Liver (tissue), 9 donors: ENCODE results near the gene DENND2D. TPM values are rescaled to one million over a fixed set of nuclear protein-coding genes. Genes with fewer than 3 reads are reported as not detected.
"Not testable (repeated sequence)": the region's sequence is repeated elsewhere in the genome, so short reads cannot be mapped to it uniquely, and the experiment has no call there.

Source experiments
- DNase-seq: peaks from one replicate; pipeline ENCODE4 v3.0.0-alpha.2; 2017; ENCODE audit warnings: low spot score
- H3K27ac ChIP-seq, 2 donors: one replicate each; pipeline ENCODE4 v1.7.0; 2013; ENCODE audit warnings: inconsistent platforms in 2 of 2, low read length in 2 of 2, control low read depth in 1 of 2, low read depth in 1 of 2, mild to moderate bottlenecking in 1 of 2
- H3K27me3 ChIP-seq, 4 donors: one replicate each; pipeline versions ENCODE4 v1.6.1 to v1.7.0; 2013; ENCODE audit warnings: low read length in 3 of 4, inconsistent platforms in 1 of 4, mild to moderate bottlenecking in 1 of 4, moderate library complexity in 1 of 4; ENCODE audit not compliant: control insufficient read depth in 4 of 4, insufficient read depth in 4 of 4
- H3K36me3 ChIP-seq, 4 donors: one replicate each; pipeline versions ENCODE4 v1.6.1 to v1.7.0; 2013; ENCODE audit warnings: low read length in 3 of 4, mild to moderate bottlenecking in 3 of 4, low read depth in 1 of 4, moderate library complexity in 1 of 4; ENCODE audit not compliant: control insufficient read depth in 4 of 4, insufficient read depth in 3 of 4
- H3K4me1 ChIP-seq, 4 donors: one replicate each; pipeline versions ENCODE4 v1.6.1 to v1.7.0; 2013; ENCODE audit warnings: low read length in 3 of 4, mild to moderate bottlenecking in 3 of 4, moderate library complexity in 1 of 4; ENCODE audit not compliant: control insufficient read depth in 4 of 4, insufficient read depth in 4 of 4
- H3K4me3 ChIP-seq, 3 donors: one replicate each; pipeline versions ENCODE4 v1.6.1 to v1.7.0; 2013; ENCODE audit warnings: low read length in 3 of 3, control low read depth in 1 of 3, low read depth in 1 of 3, mild to moderate bottlenecking in 1 of 3
- H3K9ac ChIP-seq, 2 donors: one replicate each; pipeline ENCODE4 v1.7.0; 2013; ENCODE audit warnings: low read length in 2 of 2, mild to moderate bottlenecking in 2 of 2, moderate library complexity in 2 of 2, control low read depth in 1 of 2, low read depth in 1 of 2
- H3K9me3 ChIP-seq, 4 donors: one replicate each; pipeline versions ENCODE4 v1.6.1 to v1.7.0; 2013; ENCODE audit warnings: low read length in 3 of 4; ENCODE audit not compliant: control insufficient read depth in 4 of 4
- ATF3 ChIP-seq: IDR thresholded peaks from 2 replicates; pipeline ENCODE4 v1.6.1; 2016; ENCODE audit warnings: antibody characterized with exemption
- CTCF ChIP-seq: fragments of 150-350 bp; IDR thresholded peaks from 2 replicates; pipeline ENCODE4 v1.5.1; 2017; ENCODE audit warnings: improper control_type of control experiment, low read depth, low read length; ENCODE audit not compliant: missing input control
- EGR1 ChIP-seq, 2 donors: IDR thresholded peaks; 2 replicates each; pipeline ENCODE4 v1.6.1; 2016 to 2018; ENCODE audit warnings: antibody characterized with exemption in 2 of 2, low read depth in 2 of 2
- FOXA1 ChIP-seq: IDR thresholded peaks from 2 replicates; pipeline ENCODE4 v1.6.1; 2016; ENCODE audit warnings: antibody characterized with exemption
- FOXA2 ChIP-seq: IDR thresholded peaks from 2 replicates; pipeline ENCODE4 v1.6.1; 2016; ENCODE audit warnings: antibody characterized with exemption
- GABPA ChIP-seq, 2 donors: IDR thresholded peaks in 1 of 2; conservative IDR thresholded peaks in 1 of 2; 2 replicates each; pipeline ENCODE4 v1.6.1; 2016; ENCODE audit warnings: antibody characterized with exemption in 2 of 2, mild to moderate bottlenecking in 1 of 2, moderate library complexity in 1 of 2
- HNF4A ChIP-seq, 2 donors: conservative IDR thresholded peaks; 2 replicates each; pipeline ENCODE4 v1.6.1; 2016; ENCODE audit warnings: antibody characterized with exemption in 2 of 2, mild to moderate bottlenecking in 2 of 2
- HNF4G ChIP-seq: IDR thresholded peaks from 2 replicates; pipeline ENCODE4 v1.6.1; 2016; ENCODE audit warnings: antibody characterized with exemption
- JUND ChIP-seq, 2 donors: IDR thresholded peaks; 2 replicates each; pipeline ENCODE4 v1.6.1; 2016; ENCODE audit warnings: antibody characterized with exemption in 2 of 2
- RAD21 ChIP-seq, 2 donors: IDR thresholded peaks; 2 replicates each; pipeline ENCODE4 v1.6.1; 2016; ENCODE audit warnings: antibody characterized with exemption in 2 of 2, mild to moderate bottlenecking in 2 of 2
- RXRA ChIP-seq, 2 donors: IDR thresholded peaks; 2 replicates each; pipeline ENCODE4 v1.6.1; 2017 to 2018; ENCODE audit warnings: antibody characterized with exemption in 2 of 2, mild to moderate bottlenecking in 1 of 2
- SP1 ChIP-seq: IDR thresholded peaks from 2 replicates; pipeline ENCODE4 v1.6.1; 2018; ENCODE audit warnings: antibody characterized with exemption, mild to moderate bottlenecking
- YY1 ChIP-seq: IDR thresholded peaks from 2 replicates; pipeline ENCODE4 v1.6.1; 2016; ENCODE audit warnings: antibody characterized with exemption, mild to moderate bottlenecking
- WGBS: extraction: QIAGEN DNeasy Blood & Tissue Kit; methylation state at CpG from one replicate; pipeline ENCODE4 v1.1.7; 2013; 5-methylcytosine and 5-hydroxymethylcytosine counted together
- polyA plus RNA-seq, 2 donors: library from polyadenylated mRNA; stranded (reverse) in 1 of 2; unstranded in 1 of 2; fragments of 200-250 nt in 1 of 2; fragments of >200 nt in 1 of 2; fragmentation: Nextera tagmentation in 1 of 2; extraction: Ambion mirVana in 1 of 2; gene quantifications; one replicate each; pipeline versions ENCODE4 v1.2.1 to v1.2.3, GENCODE V29; 2013 to 2015
- total RNA-seq, 2 donors: library from RNA; depleted of rRNA; stranded (reverse); fragments of >200 nt; gene quantifications; one replicate each; pipeline ENCODE4 v1.2.3, GENCODE V29; 2014
- TF ChIP-seq, protein P1 (sequence below): IDR thresholded peaks from 2 replicates; pipeline ENCODE4 v1.6.1; 2016; ENCODE audit warnings: antibody characterized with exemption
- TF ChIP-seq, protein P2 (sequence below): IDR thresholded peaks from 2 replicates; pipeline ENCODE4 v1.6.1; 2016; ENCODE audit warnings: antibody characterized with exemption
- donor health status: healthy.
- donor health status: healthy.
- donor health status: healthy.
- donor health status: healthy.
- donor health status: healthy.

Gene DENND2D
- total and polyA plus RNA-seq, 4 donors = 8.8 to 20.7 (median 12.8) TPM

GRCh38 chr1:111216751-111217150 is 16.3 kb upstream of the DENND2D start (continued):
- TF ChIP-seq SP1 (no peak), FOXA1 (no peak), JUND (IDR thresholded peaks at IDR 0.05) (no peak), FOXA2 (no peak), EGR1 (IDR thresholded peaks at IDR 0.05; ENCODE audit: low read depth in 2 of 2) (no peak), HNF4A (conservative IDR thresholded peaks at IDR 0.05) (no peak), RXRA (IDR thresholded peaks at IDR 0.05) (no peak)
- TF ChIP-seq, protein P1, sequence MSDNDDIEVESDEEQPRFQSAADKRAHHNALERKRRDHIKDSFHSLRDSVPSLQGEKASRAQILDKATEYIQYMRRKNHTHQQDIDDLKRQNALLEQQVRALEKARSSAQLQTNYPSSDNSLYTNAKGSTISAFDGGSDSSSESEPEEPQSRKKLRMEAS = no peak

- WGBS = 67% methylated on average over 2 of the region's 2 CpGs
- not testable (repeated sequence) for H3K4me3 ChIP-seq, H3K27me3 ChIP-seq, H3K36me3 ChIP-seq, H3K4me1 ChIP-seq, DNase-seq, H3K9ac ChIP-seq, H3K9me3 ChIP-seq
- H3K27ac ChIP-seq = peak overlapping the region in 1 of 2 donors; percentile 19
These were observed 14.8 kb upstream of the DENND2D start for GRCh38 chr1:111215285-111215684.

DNA sequence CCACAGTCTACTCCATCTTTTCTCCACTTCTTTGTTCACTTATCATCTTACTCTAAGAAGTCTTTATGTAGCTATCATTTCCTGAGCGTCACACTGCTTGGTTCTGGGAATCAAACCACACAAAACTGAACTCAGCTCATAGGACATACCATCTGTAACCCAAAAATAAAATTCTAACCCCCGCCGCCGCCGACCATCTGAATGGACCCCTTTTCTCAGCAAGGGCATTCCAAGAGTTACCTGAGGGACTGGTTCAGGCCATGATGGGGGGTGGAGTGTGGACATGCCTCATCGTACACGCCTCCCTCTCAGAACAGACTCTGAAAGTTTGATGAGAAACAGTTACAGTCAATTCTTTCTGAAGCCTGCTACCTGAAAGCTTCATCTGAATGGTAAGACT is 14.4 kb upstream of the DENND2D start:
- TF ChIP-seq CTCF (no peak), RAD21 (IDR thresholded peaks at IDR 0.05) (no peak), YY1 (no peak), RXRA (IDR thresholded peaks at IDR 0.05) (no peak), GABPA (IDR thresholded peaks at IDR 0.05 in 1 of 2, conservative IDR thresholded peaks at IDR 0.05 in 1 of 2) (no peak), ATF3 (no peak), HNF4G (no peak), FOXA2 (no peak), JUND (IDR thresholded peaks at IDR 0.05) (no peak), FOXA1 (no peak), EGR1 (IDR thresholded peaks at IDR 0.05; ENCODE audit: low read depth in 2 of 2) (no peak)
- TF ChIP-seq, protein P2, sequence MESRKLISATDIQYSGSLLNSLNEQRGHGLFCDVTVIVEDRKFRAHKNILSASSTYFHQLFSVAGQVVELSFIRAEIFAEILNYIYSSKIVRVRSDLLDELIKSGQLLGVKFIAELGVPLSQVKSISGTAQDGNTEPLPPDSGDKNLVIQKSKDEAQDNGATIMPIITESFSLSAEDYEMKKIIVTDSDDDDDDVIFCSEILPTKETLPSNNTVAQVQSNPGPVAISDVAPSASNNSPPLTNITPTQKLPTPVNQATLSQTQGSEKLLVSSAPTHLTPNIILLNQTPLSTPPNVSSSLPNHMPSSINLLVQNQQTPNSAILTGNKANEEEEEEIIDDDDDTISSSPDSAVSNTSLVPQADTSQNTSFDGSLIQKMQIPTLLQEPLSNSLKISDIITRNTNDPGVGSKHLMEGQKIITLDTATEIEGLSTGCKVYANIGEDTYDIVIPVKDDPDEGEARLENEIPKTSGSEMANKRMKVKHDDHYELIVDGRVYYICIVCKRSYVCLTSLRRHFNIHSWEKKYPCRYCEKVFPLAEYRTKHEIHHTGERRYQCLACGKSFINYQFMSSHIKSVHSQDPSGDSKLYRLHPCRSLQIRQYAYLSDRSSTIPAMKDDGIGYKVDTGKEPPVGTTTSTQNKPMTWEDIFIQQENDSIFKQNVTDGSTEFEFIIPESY = no peak
- TF ChIP-seq, protein P1 = no peak
- no peaks in the 10 kb centered on the region for H3K9me3 ChIP-seq

More for the DNA sequence above, 14.4 kb upstream of the DENND2D start:
- H3K4me3 ChIP-seq = no peak overlapping the region
- 95% methylated on average over 7 of the region's 7 CpGs for WGBS
- H3K4me1 ChIP-seq = peaks cover 0 to 1% (median 0%) of the 10 kb centered on the region in 4 donors
- no peak for DNase-seq
- H3K36me3 ChIP-seq = no peaks in the 10 kb centered on the region
- H3K27ac ChIP-seq = peak overlapping the region in 1 of 2 donors; percentile 19
- no peaks in the 10 kb centered on the region for H3K27me3 ChIP-seq
- H3K9ac ChIP-seq = no peak overlapping the region
